ENCODE data around the gene ZFR2. TPM values are rescaled to one million over a fixed set of nuclear protein-coding genes. Genes with fewer than 3 reads are reported as not detected.

Gene ZFR2
- total and polyA plus RNA-seq, 2 of the 8 experiments (the other 6 are each of a cell fraction or from before 2014, with no cell fraction given): 14.5 to 28.4 TPM

GRCh38 chr19:3821857-3822364 is 46.9 kb downstream of the ZFR2 start (continued):
- TF ChIP-seq POU5F1 (IDR thresholded peaks at IDR 0.05; ENCODE audit: low read depth, low read length): no peak
- TF ChIP-seq RXRA (IDR thresholded peaks at IDR 0.05; ENCODE audit: insufficient read depth, low read depth, low read length): no peak
- peak; percentile 93 to 100 (median 99) for TF ChIP-seq CTCF (IDR thresholded peaks at IDR 0.05; ENCODE audit: control extremely low read depth in 1 of 3, insufficient read depth in 1 of 3, low read depth in 1 of 3, low read length in 3 of 3)
- TF ChIP-seq CHD2 (IDR thresholded peaks at IDR 0.05; ENCODE audit: low read length): no peak
- TF ChIP-seq RAD21 (IDR thresholded peaks at IDR 0.05 in 1 of 2, conservative IDR thresholded peaks at IDR 0.05 in 1 of 2; ENCODE audit: low read depth in 2 of 2, low read length in 2 of 2): peak; percentile 73 to 82
- no peak for TF ChIP-seq YY1 (IDR thresholded peaks at IDR 0.05; ENCODE audit: low read depth, low read length)
- peak; percentile 96 for TF ChIP-seq EGR1 (IDR thresholded peaks at IDR 0.05; ENCODE audit: borderline replicate concordance, low read depth, low read length)
- TF ChIP-seq KDM1A (IDR thresholded peaks at IDR 0.05; ENCODE audit: borderline replicate concordance, low read length): 0 out of 2 replicates have a peak, but pooled peaks have one; percentile 10
- no peak for TF ChIP-seq GTF2F1 (IDR thresholded peaks at IDR 0.05; ENCODE audit: borderline replicate concordance, low read depth, low read length)
- TF ChIP-seq SIN3A (conservative IDR thresholded peaks at IDR 0.05 in 1 of 2, IDR thresholded peaks at IDR 0.05 in 1 of 2; ENCODE audit: low read depth in 1 of 2, low read length in 2 of 2): 0 out of 4 replicates have a peak, but pooled peaks of 1 of the 2 experiments have one; percentile 40
- no peak for TF ChIP-seq SIX5 (IDR thresholded peaks at IDR 0.05; ENCODE audit: low read depth, low read length)
- no peak for TF ChIP-seq CHD1 (IDR thresholded peaks at IDR 0.05; ENCODE audit: low read depth, low read length)
- TF ChIP-seq MAFK (IDR thresholded peaks at IDR 0.05; ENCODE audit: low read depth, low read length): no peak
- no peak for TF ChIP-seq ATF2 (IDR thresholded peaks at IDR 0.05; ENCODE audit: low read length)
- TF ChIP-seq RBBP5 (IDR thresholded peaks at IDR 0.05; ENCODE audit: borderline replicate concordance, low read depth, low read length): no peak
- TF ChIP-seq TAF1 (IDR thresholded peaks at IDR 0.05; ENCODE audit: low read depth, low read length): no peak
- no peak; the same call in 1 of the 2 replicates for TF ChIP-seq BRCA1 (IDR thresholded peaks at IDR 0.05; ENCODE audit: low read depth, low read length)
- TF ChIP-seq GABPA (IDR thresholded peaks at IDR 0.05; ENCODE audit: borderline replicate concordance, insufficient read depth, low read length): peak; percentile 69; the same call in 1 of the 2 replicates
- TF ChIP-seq EZH2 (IDR thresholded peaks at IDR 0.05; ENCODE audit: low read depth, low read length, severe bottlenecking): no peak
- TF ChIP-seq BACH1 (IDR thresholded peaks at IDR 0.05; ENCODE audit: low read length): peak; percentile 63; the same call in 1 of the 2 replicates
- TF ChIP-seq SIRT6 (IDR thresholded peaks at IDR 0.05; ENCODE audit: low read length): no peak

Measured in H1 (cell line).